Activated T-cell treated with anti-CD3 and anti-CD28 coated beads, Interleukin-2, amount 50 U/mL, for 72 hours (primary cell): ENCODE results near the gene PCDHAC2. TPM values are rescaled to one million over a fixed set of nuclear protein-coding genes. Genes with fewer than 3 reads are reported as not detected.

ENCODE experiments used
- ATAC-seq, 2 donors: fragments of 150-1000 bp; cut with Tn5 transposase; replicated peaks in 1 of 2; 2 replicates each; pipeline ENCODE4 v1.10.0; 2021; ENCODE audit warnings: moderate library complexity in 2 of 2, mild to moderate bottlenecking in 1 of 2
- DNase-seq, 2 donors: peaks; one replicate each; pipeline ENCODE4 v3.0.0; 2021 to 2022; ENCODE audit warnings: mixed read lengths in 1 of 2
- H3K27ac Mint-ChIP-seq: one replicate; pipeline ENCODE4 v1.8.0; 2022; ENCODE audit warnings: mild to moderate bottlenecking, moderate library complexity, mixed read lengths
- H3K27me3 Mint-ChIP-seq: one replicate; pipeline ENCODE4 v1.8.0; 2022; ENCODE audit warnings: low read depth, mixed read lengths
- H3K36me3 Mint-ChIP-seq, 2 donors: one replicate each; pipeline ENCODE4 v1.8.0; 2022; ENCODE audit warnings: mixed read lengths in 2 of 2, mild to moderate bottlenecking in 1 of 2; ENCODE audit not compliant: insufficient read depth in 2 of 2
- H3K4me1 Mint-ChIP-seq: one replicate; pipeline ENCODE4 v1.8.0; 2022; ENCODE audit warnings: low read depth, mixed read lengths
- H3K4me3 Mint-ChIP-seq, 2 donors: one replicate each; pipeline ENCODE4 v1.8.0; 2022; ENCODE audit warnings: mild to moderate bottlenecking in 2 of 2, mixed read lengths in 2 of 2, moderate library complexity in 2 of 2
- H3K9me3 Mint-ChIP-seq, 2 donors: one replicate each; pipeline ENCODE4 v1.8.0; 2022; ENCODE audit warnings: mixed read lengths in 2 of 2
- total RNA-seq, 2 donors: library from RNA; stranded (reverse); gene quantifications; one replicate each; pipeline ENCODE4 v1.2.3, GENCODE V29; 2022

PCDHAC2 gene
- total RNA-seq, 2 donors from 2014 or later: not detected

- ATAC-seq (no peak), DNase-seq (no peak)
- H3K27me3 Mint-ChIP-seq: peaks cover 46% of the 10 kb centered on the region
- no peaks in the 10 kb centered on the region for H3K9me3 Mint-ChIP-seq
- no peak overlapping the region for H3K4me3 Mint-ChIP-seq
- H3K4me1 Mint-ChIP-seq: peaks cover 6% of the 10 kb centered on the region
- H3K36me3 Mint-ChIP-seq: no peaks in the 10 kb centered on the region
- no peak overlapping the region for H3K27ac Mint-ChIP-seq
Observed at GRCh38 chr5:140967226-140967893, 1.1 kb downstream of the PCDHAC2 start.

GRCh38 chr5:140969880-140970279 lies 3.6 kb downstream of the PCDHAC2 start:
- no peaks in the 10 kb centered on the region for H3K9me3 Mint-ChIP-seq
- H3K27ac Mint-ChIP-seq: no peak overlapping the region
- H3K36me3 Mint-ChIP-seq: no peaks in the 10 kb centered on the region
- ATAC-seq (no peak), DNase-seq (no peak)
- H3K4me1 Mint-ChIP-seq: peaks cover 6% of the 10 kb centered on the region
- H3K27me3 Mint-ChIP-seq: peaks cover 32% of the 10 kb centered on the region
- H3K4me3 Mint-ChIP-seq: no peak overlapping the region

GRCh38 chr5:140973550-140973949 lies 7.3 kb downstream of the PCDHAC2 start:
- H3K4me3 Mint-ChIP-seq: no peak overlapping the region
- no peaks in the 10 kb centered on the region for H3K4me1 Mint-ChIP-seq

GRCh38 chr5:140977003-140977402 lies 10.7 kb downstream of the PCDHAC2 start:
- H3K27me3 Mint-ChIP-seq: peaks cover 14% of the 10 kb centered on the region
- H3K36me3 Mint-ChIP-seq: no peaks in the 10 kb centered on the region
- no peak overlapping the region for H3K27ac Mint-ChIP-seq
- DNase-seq (no peak), ATAC-seq (no peak)
- H3K9me3 Mint-ChIP-seq: no peaks in the 10 kb centered on the region
- no peak overlapping the region for H3K4me3 Mint-ChIP-seq
- H3K4me1 Mint-ChIP-seq: no peaks in the 10 kb centered on the region

More at GRCh38 chr5:140973550-140973949, 7.3 kb downstream of the PCDHAC2 start:
- peaks cover 14% of the 10 kb centered on the region for H3K27me3 Mint-ChIP-seq
- H3K9me3 Mint-ChIP-seq: no peaks in the 10 kb centered on the region
- H3K36me3 Mint-ChIP-seq: no peaks in the 10 kb centered on the region
- no peak for DNase-seq
- ATAC-seq: no peak
- no peak overlapping the region for H3K27ac Mint-ChIP-seq

- no peak overlapping the region for H3K27ac Mint-ChIP-seq
- H3K36me3 Mint-ChIP-seq: no peaks in the 10 kb centered on the region
- H3K4me1 Mint-ChIP-seq: no peaks in the 10 kb centered on the region
- no peak for ATAC-seq
- no peaks in the 10 kb centered on the region for H3K9me3 Mint-ChIP-seq
- peaks cover 21% of the 10 kb centered on the region for H3K27me3 Mint-ChIP-seq
- DNase-seq: no peak
- no peak overlapping the region for H3K4me3 Mint-ChIP-seq
Observed at GRCh38 chr5:140978260-140978659, 12.0 kb downstream of the PCDHAC2 start.

- no peaks in the 10 kb centered on the region for H3K4me1 Mint-ChIP-seq
- H3K36me3 Mint-ChIP-seq: no peaks in the 10 kb centered on the region
- peaks cover 21% of the 10 kb centered on the region for H3K27me3 Mint-ChIP-seq
- H3K4me3 Mint-ChIP-seq: no peak overlapping the region
- H3K9me3 Mint-ChIP-seq: no peaks in the 10 kb centered on the region
- ATAC-seq: no peak
- DNase-seq: no peak
- H3K27ac Mint-ChIP-seq: no peak overlapping the region
Observed at GRCh38 chr5:140978983-140979382, 12.7 kb downstream of the PCDHAC2 start.

GRCh38 chr5:140982083-140982716 lies 15.9 kb downstream of the PCDHAC2 start:
- H3K4me1 Mint-ChIP-seq: no peaks in the 10 kb centered on the region
- H3K27me3 Mint-ChIP-seq: peaks cover 13% of the 10 kb centered on the region
- ATAC-seq: no peak
- no peak overlapping the region for H3K27ac Mint-ChIP-seq
- no peaks in the 10 kb centered on the region for H3K36me3 Mint-ChIP-seq
- DNase-seq: no peak
- no peaks in the 10 kb centered on the region for H3K9me3 Mint-ChIP-seq
- no peak overlapping the region for H3K4me3 Mint-ChIP-seq

GRCh38 chr5:140986117-140986521 lies 19.8 kb downstream of the PCDHAC2 start:
- Mint-ChIP-seq H3K4me1 (no peaks in the 10 kb centered on the region), H3K4me3 (no peak overlapping the region), H3K36me3 (no peaks in the 10 kb centered on the region), H3K27ac (no peak overlapping the region), H3K9me3 (no peaks in the 10 kb centered on the region), H3K27me3 (peaks cover 13% of the 10 kb centered on the region)
- ATAC-seq: no peak
- no peak for DNase-seq

GRCh38 chr5:140988100-140988499 lies 21.8 kb downstream of the PCDHAC2 start:
- Mint-ChIP-seq H3K4me1 (no peaks in the 10 kb centered on the region), H3K27me3 (peaks cover 15% of the 10 kb centered on the region), H3K9me3 (no peaks in the 10 kb centered on the region), H3K4me3 (no peak overlapping the region), H3K36me3 (no peaks in the 10 kb centered on the region), H3K27ac (no peak overlapping the region)
- DNase-seq: no peak
- no peak for ATAC-seq

- Mint-ChIP-seq H3K27me3 (peaks cover 15% of the 10 kb centered on the region), H3K4me3 (no peak overlapping the region), H3K36me3 (no peaks in the 10 kb centered on the region), H3K4me1 (no peaks in the 10 kb centered on the region), H3K9me3 (no peaks in the 10 kb centered on the region), H3K27ac (no peak overlapping the region)
- DNase-seq (no peak), ATAC-seq (no peak)
Observed at GRCh38 chr5:140988608-140989007, 22.3 kb downstream of the PCDHAC2 start.

- Mint-ChIP-seq H3K36me3 (no peaks in the 10 kb centered on the region), H3K27ac (no peak overlapping the region), H3K4me3 (no peak overlapping the region), H3K27me3 (peaks cover 15% of the 10 kb centered on the region), H3K9me3 (no peaks in the 10 kb centered on the region), H3K4me1 (no peaks in the 10 kb centered on the region)
- ATAC-seq (no peak), DNase-seq (no peak)
Observed at GRCh38 chr5:140989254-140990020, 23.2 kb downstream of the PCDHAC2 start.

- no peaks in the 10 kb centered on the region for H3K4me1 Mint-ChIP-seq
- no peak overlapping the region for H3K4me3 Mint-ChIP-seq
- no peaks in the 10 kb centered on the region for H3K9me3 Mint-ChIP-seq
- H3K36me3 Mint-ChIP-seq: peaks cover 0 to 2% of the 10 kb centered on the region in 2 donors
- no peak overlapping the region for H3K27ac Mint-ChIP-seq
- ATAC-seq (no peak), DNase-seq (no peak)
- peaks cover 9% of the 10 kb centered on the region for H3K27me3 Mint-ChIP-seq
Observed at GRCh38 chr5:140992828-140993227, 26.6 kb downstream of the PCDHAC2 start.

- no peaks in the 10 kb centered on the region for H3K9me3 Mint-ChIP-seq
- DNase-seq: no peak
- H3K4me3 Mint-ChIP-seq: no peak overlapping the region
- H3K27me3 Mint-ChIP-seq: peaks cover 19% of the 10 kb centered on the region
- no peak for ATAC-seq
- no peaks in the 10 kb centered on the region for H3K4me1 Mint-ChIP-seq
- no peak overlapping the region for H3K27ac Mint-ChIP-seq
- H3K36me3 Mint-ChIP-seq: peaks cover 0 to 2% of the 10 kb centered on the region in 2 donors
Observed at GRCh38 chr5:140996060-140996459, 29.8 kb downstream of the PCDHAC2 start.
